Measurements from ENCODE around the gene PARS2. TPM values are rescaled to one million over a fixed set of nuclear protein-coding genes. Genes with fewer than 3 reads are reported as not detected.

Gene PARS2
- total RNA-seq, 4 donors from 2014 or later: 2.2 to 6.4 (median 5.6) TPM

DNA sequence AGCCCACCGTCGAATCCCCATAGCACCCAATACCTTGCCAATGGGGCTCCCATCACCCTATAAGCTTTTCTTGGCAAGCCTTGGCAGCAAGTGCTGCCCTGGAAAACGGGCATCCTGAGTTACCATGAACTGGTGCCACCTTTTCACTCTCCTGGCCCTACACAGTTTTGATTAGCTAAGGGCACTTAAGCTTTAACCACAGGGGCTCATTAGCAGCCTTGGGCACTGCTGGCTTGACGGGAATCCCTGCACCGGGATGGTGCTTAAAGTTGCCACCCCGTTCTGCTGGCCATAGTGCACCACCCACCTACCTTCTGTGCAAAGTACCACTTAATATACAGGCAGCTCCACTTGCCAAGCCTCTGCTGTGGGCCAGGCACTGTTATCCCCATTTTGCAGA, 13.7 kb downstream of the PARS2 start:
- WGBS, 2 donors (ENCODE audit: low coverage in 1 of 2): 96% methylated on average over 4 of the region's 6 CpGs; no CpG with 5 or more reads in 1 of the 2 donors
- H3K27me3 ChIP-seq: no peaks in the 10 kb centered on the region
- ATAC-seq: no peak
- no peaks in the 10 kb centered on the region for H3K4me1 ChIP-seq
- no peak overlapping the region for H3K4me3 ChIP-seq
- TF ChIP-seq POLR2AphosphoS5 (IDR thresholded peaks at IDR 0.05): no peak
- TF ChIP-seq EP300 (IDR thresholded peaks at IDR 0.05): no peak
- TF ChIP-seq CTCF (IDR thresholded peaks at IDR 0.05): no peak
- no peak for TF ChIP-seq POLR2A (IDR thresholded peaks at IDR 0.05)
- H3K9me3 ChIP-seq: no peaks in the 10 kb centered on the region
- peaks cover 0 to 5% of the 10 kb centered on the region in 2 donors for H3K36me3 ChIP-seq
- no peak overlapping the region for H3K27ac ChIP-seq

DNA sequence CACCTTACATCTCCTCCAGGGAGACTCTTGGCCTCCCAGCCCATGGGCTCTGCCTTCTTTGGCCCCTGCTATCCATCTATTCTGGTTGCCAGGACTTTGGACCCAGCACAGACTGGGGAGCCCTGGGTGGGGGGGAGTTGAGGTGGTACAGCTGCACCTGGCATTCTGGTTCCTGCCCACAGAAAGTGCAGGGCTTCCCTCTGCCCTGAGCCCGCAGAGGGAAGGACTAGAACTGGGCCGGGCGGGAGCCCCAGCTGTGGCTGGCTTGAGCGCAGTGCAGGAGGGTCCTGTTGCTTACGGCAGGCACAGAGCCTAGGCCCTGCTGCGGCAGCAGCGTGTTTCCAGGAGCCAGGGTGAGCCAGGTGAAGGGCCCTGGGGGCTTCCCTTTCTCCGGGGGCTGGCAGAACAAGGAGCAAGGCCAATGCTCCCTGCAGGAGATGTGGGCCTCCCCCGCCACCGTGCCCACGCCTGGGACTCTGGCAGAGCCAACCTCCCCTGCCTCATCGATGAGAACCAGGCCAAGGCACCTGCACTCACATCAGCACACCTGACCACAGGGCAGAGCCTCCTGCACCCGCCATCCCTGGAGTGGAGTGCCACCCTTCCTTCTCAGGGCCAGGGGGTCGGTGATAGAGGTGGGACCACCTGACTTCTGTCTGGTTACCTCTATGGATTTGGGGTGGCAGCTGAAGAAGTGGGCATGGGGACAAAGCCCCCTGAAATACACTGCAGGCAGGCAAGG, 16.1 kb downstream of the PARS2 start:
- TF ChIP-seq CTCF (IDR thresholded peaks at IDR 0.05): no peak
- no peak for TF ChIP-seq EP300 (IDR thresholded peaks at IDR 0.05)
- Histone ChIP-seq H3K9me3 (no peaks in the 10 kb centered on the region), H3K27ac (no peak overlapping the region), H3K36me3 (peaks cover 0 to 12% of the 10 kb centered on the region in 2 donors), H3K27me3 (no peaks in the 10 kb centered on the region), H3K4me3 (no peak overlapping the region), H3K4me1 (no peaks in the 10 kb centered on the region)
- ATAC-seq: no peak
- WGBS, 2 donors (ENCODE audit: low coverage in 1 of 2): 92% methylated on average over 5 of the region's 14 CpGs; no CpG with 5 or more reads in 1 of the 2 donors

DNA sequence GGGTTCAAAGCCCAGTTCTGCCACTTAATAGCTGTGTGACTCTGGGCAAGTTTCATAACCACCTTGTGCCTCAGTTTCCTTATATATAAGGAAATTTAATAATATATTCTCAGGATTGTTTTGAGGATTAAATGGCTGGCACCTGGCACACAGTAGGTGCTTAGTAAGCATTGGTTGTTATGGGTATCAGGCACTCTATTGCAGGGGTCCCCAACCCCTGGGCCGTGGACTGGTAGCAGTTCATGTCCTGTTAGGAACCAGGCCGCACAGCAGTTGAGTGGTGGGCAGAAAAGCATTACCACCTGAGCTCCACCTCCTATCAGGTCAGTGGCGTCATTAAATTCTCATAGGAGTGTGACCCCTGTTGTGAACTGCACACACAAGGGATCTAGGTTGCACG, 18.5 kb downstream of the PARS2 start:
- Histone ChIP-seq H3K4me3 (no peak overlapping the region), H3K27me3 (no peaks in the 10 kb centered on the region), H3K4me1 (no peaks in the 10 kb centered on the region), H3K9me3 (no peaks in the 10 kb centered on the region), H3K36me3 (peaks cover 0 to 36% of the 10 kb centered on the region in 2 donors), H3K27ac (no peak overlapping the region)
- no peak for TF ChIP-seq POLR2AphosphoS5 (IDR thresholded peaks at IDR 0.05)
- TF ChIP-seq POLR2A (IDR thresholded peaks at IDR 0.05): no peak
- TF ChIP-seq EP300 (IDR thresholded peaks at IDR 0.05): no peak
- no peak for TF ChIP-seq CTCF (IDR thresholded peaks at IDR 0.05)
- ATAC-seq: no peak
- 100% methylated on average over 1 of the region's 4 CpGs; no CpG with 5 or more reads in 1 of the 2 donors for WGBS, 2 donors (ENCODE audit: low coverage in 1 of 2)

DNA sequence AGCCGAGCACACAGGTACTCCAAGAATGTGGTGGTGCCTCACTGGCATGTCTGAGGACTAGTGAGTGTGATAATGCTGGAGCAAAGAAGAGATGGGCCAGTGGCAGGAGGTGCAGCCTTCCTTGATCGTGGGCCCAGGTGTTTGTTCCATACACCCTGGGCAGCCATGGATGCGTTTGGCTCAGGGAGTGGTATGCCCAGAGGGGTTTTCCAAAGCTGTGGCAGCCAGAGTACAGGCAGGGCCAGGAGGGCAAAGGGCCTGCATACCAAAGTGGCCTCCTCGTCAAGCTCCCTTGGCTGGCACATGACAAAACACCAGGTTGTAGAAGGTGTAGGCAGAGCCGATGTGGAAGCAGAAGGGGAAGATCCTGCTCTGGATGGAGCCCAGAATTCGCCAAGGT, 19.0 kb downstream of the PARS2 start:
- Histone ChIP-seq H3K27me3 (no peaks in the 10 kb centered on the region), H3K4me3 (no peak overlapping the region), H3K27ac (no peak overlapping the region), H3K36me3 (peaks cover 0 to 42% of the 10 kb centered on the region in 2 donors), H3K9me3 (no peaks in the 10 kb centered on the region), H3K4me1 (no peaks in the 10 kb centered on the region)
- TF ChIP-seq POLR2A (IDR thresholded peaks at IDR 0.05) (no peak), POLR2AphosphoS5 (IDR thresholded peaks at IDR 0.05) (no peak), CTCF (IDR thresholded peaks at IDR 0.05) (no peak), EP300 (IDR thresholded peaks at IDR 0.05) (no peak)
- ATAC-seq: no peak
- WGBS, 2 donors (ENCODE audit: low coverage in 1 of 2): 46 to 94% methylated on average over 2 to 3 of the region's 6 CpGs

DNA sequence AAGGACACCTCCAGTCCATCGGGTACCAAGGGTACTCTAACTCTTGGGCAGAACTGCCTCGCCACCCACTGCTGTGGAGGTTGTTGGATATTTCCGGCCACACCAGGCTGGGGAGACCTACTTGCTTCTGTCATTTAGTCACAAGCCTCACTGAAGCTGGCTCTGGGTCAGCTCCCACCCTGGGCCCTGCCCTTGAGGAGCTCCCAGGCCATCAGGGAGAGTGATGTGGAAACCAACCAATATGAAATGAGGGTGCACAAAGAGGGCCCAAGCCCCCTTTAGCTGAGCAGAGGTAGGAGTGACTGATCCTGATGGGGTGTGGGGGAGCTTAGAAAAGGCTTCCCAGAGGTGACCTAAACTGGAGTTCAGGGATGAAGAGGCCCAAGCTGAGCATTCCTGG, 19.6 kb downstream of the PARS2 start:
- TF ChIP-seq POLR2A (IDR thresholded peaks at IDR 0.05) (no peak), POLR2AphosphoS5 (IDR thresholded peaks at IDR 0.05) (no peak), EP300 (IDR thresholded peaks at IDR 0.05) (no peak), CTCF (IDR thresholded peaks at IDR 0.05) (no peak)
- Histone ChIP-seq H3K36me3 (peaks cover 0 to 48% of the 10 kb centered on the region in 2 donors), H3K4me1 (no peaks in the 10 kb centered on the region), H3K4me3 (no peak overlapping the region), H3K27me3 (no peaks in the 10 kb centered on the region), H3K9me3 (no peaks in the 10 kb centered on the region), H3K27ac (no peak overlapping the region)
- ATAC-seq: no peak
- WGBS, 2 donors (ENCODE audit: low coverage in 1 of 2): 79% methylated on average over 3 of the region's 3 CpGs; no CpG with 5 or more reads in 1 of the 2 donors
